Superior temporal gyrus (tissue), 1 donor: Measurements from ENCODE around the gene TOGARAM2.
"Not testable (repeated sequence)": the region's sequence is repeated elsewhere in the genome, so short reads cannot be mapped to it uniquely, and the experiment has no call there.

ENCODE experiments used
- DNase-seq: peaks from one replicate; pipeline ENCODE4 v3.0.0-alpha.2; 2016; ENCODE audit errors: extremely low spot score

The TOGARAM2 gene

DNA sequence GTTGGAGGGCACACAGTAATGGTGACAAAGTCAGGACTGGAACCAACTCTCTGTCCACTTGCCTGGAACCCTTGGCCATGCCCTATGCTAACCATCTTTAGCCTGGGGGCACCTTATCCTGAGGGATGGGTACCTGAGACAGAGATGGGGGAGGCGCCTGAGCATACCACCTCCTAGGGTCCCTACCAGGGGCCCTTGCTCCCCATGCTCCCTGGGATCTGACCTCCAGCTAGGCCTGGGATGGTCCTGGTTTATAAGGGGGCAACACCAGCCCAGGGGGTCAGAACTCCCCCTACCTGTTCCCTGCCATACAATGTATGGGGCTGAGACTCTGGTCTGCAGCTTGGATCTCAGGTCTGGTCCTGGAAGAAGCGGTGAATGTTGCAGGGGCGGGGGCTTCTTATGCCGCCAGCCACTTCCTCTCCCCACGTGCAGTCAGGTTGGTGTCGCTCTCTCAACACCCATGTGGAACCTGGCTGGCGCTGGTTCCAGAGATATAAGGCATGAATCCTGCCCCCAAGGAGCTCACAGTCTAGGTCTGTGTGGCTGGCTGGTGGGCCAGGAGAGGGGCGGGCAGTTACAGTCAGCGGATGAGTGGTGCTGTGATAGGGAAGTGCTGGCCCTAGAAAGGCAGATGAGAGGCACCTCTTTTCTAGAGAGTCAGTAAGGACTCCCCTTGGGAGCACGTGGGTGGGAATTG is 3.8 kb upstream of the TOGARAM2 start:
- no peak for DNase-seq

DNA sequence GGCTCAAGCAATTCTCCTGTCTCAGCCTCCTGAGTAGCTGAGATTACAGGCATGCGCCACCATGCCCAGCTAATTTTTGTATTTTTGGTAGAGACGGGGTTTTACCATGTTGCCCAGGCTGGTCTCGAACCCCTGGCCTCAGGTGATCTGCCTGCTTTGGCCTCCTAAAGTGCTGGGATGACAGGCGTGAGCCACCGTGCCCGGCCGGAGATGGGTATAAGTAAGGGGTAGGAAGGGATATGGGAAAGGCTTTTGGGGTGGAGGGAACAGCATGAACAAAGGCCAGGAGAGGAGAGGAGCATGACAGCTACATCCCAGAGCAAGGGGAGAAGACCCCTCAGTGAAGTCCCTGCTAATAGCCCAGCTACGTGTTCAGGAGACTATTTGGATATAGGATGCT is 3.1 kb upstream of the TOGARAM2 start:
- not testable (repeated sequence) for DNase-seq

DNA sequence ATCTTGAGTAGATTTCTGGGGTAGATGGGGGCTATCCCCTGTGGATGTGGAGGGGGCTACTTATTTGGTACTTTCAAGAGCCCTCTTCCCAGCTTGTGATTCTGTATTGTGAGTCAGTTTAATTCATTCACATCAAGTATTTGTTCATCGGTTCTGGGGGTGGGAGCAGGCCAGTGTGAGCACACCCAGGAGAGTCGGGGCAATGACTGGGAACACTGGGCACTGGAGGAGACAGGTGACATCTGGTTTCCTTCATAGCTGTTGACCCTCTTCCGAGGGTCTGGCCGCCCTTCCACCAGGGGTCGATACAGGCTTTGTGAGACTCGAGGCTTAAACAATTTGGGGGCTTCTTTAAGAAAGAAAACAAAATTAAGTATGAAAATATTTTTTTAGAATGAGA is 2.5 kb upstream of the TOGARAM2 start:
- no peak for DNase-seq

DNA sequence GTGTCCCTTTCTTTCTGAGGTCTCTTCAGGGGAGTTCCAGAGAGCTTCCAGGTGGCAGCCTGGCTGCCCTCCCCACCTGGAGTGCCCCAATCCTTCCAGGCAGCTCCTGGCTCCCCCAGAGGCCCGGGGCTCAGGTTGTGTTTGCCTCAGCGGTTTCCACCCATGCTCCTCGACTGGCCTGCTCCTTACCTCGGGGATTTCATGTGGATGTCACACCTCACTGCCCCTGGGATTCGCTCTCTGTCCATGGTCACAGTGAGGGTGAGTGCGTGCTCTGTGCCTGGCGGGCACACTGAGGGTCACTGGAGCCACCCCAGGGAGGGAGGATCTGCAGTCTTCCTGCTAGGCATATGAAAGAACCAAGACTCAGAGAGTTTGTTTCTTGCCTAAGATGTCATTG is 2.1 kb upstream of the TOGARAM2 start:
- no peak for DNase-seq

DNA sequence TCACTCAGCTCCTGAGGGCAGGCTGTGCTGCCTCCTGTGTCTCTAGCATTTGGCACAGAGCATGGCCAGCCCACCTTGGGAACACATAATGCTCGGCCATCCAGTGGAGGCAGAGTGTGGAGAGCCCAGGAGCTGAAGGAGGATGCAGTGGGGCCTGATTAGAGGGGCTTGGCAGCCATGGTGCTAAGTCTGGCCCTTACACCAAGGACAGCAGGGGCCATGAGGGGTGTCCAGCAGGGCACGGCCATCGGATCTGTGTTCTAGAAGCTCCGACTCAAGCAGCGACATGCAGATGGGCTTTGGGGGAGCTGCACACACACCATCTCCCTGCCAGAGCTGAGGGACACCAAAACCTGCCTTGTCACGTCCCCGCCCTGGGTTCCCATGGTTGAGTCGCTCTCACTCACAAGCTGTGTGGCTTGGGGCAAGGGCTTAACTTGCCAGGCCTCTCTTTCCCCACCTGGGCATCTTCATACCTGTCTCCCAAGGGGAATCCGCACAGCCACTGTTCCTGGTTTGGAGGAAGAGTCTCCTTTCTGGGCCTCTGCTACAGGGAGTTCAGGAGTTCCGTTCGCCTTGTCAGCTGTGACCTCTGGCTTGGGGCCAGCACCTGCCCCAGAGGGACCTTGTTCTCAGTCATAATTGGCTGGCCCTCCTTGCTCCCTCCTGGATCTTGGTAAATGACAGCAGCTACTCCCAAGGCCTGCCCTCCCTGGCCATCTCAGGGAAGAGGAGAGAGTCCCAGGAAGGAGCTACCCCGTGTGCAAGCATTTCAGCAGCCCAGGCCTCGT is 1.3 kb upstream of the TOGARAM2 start:
- no peak for DNase-seq

DNA sequence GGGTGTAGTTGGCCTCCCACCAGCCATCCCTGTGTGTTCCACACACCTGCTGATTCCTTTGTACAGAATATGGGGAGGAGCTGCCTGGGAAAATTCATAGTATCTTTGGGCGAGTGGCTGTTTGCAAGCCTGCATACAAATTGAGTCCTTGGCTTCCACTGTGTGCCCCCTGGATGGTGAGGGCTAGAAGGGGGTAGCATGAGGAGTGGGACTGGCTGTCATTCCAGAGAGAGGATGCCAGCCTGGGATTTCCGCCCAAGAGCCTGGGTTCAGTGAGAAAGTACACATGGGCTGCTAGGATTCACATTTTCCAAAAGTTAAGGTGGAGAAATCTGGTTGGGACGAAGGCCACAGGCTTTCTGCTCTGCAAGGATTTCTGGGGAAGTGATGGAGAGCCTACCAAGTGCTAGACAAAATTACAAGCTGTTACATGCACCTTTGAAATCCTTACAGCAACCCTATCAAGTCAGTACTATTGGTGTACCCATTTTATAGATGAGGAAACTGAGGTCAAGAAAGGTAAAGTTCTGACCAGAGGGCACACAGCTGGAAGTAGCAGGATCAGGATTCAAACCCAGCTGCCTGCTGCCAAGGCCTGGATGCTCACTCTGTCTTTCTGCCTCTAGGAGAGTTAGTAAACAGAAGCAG is 606 bp upstream of the TOGARAM2 start:
- no peak for DNase-seq

DNA sequence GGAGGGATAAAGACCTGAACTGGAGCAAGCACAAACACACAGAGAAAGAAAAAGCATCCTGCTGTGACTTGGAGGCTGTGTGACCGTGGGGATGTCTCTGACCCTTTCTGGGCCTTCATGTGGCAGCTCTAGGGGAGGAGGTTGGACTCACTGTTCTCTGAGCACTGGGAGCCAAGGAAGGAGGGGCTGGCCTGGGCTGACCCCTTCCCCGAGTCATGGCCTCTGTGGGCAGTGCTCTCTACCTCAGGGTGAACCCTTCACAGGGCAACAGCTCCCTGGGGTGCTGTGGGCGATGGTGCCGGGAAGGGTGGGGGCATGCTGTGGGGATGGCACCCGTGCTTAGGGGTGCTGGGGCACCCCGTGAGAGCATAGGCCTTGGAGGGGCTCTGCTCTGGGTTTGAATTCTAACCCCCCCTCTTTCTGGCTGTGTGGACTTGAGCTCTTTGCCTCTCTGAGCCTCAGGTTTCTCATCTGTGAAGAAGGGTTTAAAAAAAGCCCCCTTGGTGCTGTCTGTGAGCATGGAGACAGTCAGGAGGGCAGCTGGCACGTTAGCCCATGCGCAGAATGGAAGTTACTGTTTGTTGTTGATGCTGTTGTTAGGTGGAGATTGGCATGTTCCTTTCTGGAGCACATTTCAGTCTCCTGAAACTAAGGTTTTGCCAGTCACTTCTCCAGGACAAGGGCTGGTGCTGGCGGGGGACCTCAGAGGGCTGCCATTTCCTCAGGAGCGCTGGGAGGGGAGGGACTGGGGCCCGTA is 700 bp downstream of the TOGARAM2 start:
- no peak for DNase-seq

DNA sequence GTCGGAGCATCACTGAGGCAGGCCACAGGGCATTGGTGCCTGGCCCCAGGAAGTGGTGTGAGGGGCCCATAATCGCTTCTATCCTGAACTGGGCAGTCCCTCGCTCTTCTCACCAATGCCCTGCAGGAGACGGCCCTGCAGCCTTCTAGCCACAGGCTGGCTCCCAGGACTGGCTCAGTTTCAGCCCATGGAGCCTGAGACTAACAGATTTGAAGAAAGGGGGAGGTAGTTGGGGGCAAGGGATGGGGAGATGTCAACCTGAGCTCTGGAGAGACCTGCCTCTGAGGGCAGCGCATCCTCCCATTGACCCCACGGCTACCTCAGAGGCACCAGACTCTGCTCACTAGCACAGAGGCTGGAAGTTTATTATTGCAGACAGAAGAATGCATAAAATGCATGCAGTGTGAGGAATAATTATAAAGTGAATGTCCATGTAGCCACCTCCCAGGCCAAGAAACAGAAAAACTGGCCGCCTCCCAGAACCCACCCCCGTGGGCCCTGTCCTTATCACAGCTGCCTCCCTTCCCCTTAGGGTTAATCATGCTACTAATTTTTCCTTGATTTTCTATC is 1.4 kb downstream of the TOGARAM2 start:
- no peak for DNase-seq

DNA sequence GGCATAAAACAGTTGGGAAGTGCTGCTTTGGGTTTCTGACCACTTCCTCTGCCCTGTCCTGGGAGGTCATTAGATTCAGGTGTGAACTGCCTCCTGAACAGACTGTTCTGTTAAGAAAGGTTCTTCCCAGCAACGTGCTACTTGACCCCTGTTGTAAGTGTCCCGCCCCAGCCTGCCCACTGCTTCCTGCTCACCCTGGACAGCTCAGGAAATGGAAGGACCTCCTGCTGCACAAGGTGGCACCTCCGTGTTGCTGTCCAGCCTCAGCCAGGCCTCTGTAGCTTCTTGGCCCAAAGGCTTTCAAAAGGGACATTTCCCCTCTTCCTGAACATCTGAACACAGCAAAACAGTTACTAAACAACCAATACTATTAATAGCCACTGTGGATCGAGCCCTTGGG is 5.3 kb downstream of the TOGARAM2 start:
- no peak for DNase-seq

DNA sequence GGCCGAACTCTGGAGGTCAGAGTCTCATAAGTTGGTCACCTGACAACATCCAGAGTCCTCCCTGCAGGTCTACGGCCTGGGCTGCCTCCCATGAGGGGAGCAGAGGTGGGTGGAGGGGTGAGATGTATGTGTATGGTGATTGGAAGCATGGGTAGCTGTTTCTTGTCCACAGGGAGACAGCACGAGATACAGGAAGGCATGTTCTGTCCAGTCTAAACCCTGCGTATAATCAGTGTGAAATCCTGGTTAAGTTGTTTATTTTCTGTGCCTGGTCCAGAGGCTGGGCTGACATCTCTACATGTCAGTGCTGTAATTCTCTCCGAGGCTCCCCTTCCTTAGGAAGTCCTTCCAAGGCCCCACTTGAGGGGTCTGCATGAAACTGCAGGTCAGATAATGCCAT is 8.9 kb downstream of the TOGARAM2 start:
- DNase-seq, result no peak

DNA sequence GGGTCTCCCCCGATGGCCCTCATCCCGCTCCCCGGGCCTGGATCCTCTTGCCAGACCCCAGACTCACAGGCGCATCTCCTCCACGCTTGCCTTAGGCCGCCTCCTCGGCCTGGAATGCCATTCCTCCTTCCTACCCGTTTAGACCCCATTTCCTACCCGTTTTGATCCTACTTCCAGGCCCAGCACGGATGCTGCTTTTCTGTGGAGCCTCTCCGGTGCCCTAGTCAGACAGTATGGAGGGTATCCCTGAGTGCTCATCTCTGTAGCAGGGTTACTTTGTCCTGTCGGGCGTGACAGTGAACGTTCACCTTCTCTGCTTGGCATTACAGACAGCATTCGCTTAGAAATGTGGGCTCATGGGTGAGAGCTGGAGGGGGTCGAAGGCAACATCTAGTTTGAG is 9.3 kb downstream of the TOGARAM2 start:
- no peak for DNase-seq

DNA sequence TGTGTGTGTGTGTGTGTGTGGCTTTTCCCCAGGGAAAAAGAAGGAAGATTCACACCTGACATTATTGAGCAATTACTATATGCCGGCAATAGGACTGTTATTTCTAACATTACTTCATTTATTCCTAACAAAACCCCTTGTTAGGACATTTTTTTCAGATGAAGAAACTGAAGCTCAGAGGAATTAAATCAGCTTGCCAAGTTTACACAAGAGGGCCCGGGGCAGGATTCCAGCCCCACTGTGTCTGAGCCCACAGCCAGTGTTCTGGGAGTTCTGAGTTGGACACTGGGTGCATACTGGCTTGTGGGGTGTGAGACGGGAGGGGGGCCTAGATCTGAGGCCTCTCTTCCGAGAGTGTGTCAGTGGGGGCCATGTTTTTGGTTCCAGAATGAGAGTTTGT is 9.9 kb downstream of the TOGARAM2 start:
- DNase-seq, result no peak

DNA sequence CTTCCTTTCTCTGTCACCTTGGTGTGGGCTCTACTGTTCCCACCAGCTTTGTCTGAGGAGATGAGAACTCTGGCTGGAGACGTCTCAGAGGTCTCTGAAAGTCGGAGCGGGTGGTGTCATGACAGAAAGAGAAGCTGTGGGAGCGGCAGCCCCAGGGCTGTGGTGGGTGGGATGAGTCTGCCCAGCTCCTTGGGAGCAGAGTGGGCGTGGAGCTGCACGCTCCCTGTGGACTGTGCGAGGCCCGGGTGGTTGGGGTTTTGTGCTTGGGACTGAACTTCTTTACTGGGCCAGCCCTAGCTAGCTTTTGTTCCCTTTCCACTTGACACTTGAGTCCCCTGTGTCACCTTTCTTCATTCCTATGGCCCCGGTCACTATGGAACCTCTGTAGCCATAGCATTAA is 10.4 kb downstream of the TOGARAM2 start:
- no peak for DNase-seq

DNA sequence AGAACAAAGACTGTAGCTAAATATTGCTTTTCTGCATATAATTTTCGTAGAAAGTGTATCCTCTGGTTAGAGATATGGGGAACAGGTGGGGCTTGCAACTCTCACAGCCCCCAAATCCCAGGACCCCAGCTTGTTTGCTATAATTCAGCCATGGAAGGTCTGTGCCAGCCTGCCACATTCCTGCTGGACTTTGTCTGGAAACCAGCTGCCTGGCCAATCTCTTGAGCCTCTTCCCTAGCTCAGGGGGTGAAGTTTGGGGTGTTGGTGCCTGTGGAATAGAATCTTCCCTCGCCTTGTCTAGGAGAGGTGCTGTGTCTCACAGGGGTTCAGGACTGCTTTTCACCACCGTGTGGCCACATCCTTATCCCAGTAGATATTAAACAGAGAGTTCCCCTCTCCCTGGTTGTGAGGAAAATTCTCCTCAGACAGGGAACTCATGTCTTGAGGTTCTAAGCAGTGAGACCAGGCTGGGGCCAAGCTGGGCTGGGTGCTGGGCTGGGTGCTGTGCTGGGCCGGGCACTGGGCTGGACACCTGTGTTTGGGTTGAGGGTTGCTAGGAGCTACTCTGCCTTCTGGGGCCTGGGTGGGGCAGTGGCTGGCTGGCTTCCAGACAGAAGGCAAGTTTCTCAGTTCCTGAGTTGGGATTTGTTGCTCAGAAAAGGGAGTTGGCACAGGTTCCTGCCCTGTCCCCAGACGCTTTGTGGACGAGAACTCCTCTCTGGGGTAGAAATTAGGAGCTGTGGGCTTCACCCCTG is 12.3 kb downstream of the TOGARAM2 start:
- DNase-seq, result no peak

DNA sequence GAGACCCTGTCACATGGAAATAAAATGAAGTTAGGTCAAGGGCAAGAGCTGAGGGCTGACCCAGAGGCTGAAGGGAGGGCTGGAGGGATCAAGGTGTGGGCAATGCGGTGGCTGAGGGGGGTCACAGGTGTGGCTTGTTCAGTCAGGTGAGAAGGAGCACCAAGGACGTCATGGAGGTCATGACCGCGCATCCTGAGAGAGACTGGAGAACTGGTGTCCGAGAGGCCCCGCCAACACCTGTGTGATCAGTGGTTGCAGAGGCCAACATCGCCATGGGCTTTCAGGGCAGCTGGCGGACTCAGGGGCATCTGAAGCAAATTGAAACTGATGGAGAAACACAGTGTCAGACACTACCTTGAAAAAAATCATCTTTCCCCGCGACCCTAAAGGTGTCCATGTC is 13.0 kb downstream of the TOGARAM2 start:
- DNase-seq, result no peak

DNA sequence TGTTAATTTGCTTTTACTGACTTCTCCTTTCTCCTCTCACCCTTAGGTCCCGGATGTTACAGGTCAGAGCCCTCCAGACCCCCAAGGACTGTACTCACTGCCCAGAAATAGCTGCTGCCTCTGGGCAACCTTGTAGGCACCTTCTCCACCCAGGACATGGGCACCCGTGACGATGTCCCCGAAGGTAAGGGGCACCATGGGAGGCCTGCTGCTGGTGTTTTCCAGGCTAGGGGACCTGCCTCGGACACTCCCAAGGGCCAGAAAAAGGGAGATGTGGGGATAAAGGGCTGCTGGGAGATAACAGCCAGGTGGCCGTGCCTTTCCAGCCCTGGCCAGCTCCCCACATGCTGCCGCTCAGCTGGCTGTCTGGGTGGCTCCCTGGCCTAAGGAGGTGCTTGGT is 13.6 kb downstream of the TOGARAM2 start:
- DNase-seq, result no peak

DNA sequence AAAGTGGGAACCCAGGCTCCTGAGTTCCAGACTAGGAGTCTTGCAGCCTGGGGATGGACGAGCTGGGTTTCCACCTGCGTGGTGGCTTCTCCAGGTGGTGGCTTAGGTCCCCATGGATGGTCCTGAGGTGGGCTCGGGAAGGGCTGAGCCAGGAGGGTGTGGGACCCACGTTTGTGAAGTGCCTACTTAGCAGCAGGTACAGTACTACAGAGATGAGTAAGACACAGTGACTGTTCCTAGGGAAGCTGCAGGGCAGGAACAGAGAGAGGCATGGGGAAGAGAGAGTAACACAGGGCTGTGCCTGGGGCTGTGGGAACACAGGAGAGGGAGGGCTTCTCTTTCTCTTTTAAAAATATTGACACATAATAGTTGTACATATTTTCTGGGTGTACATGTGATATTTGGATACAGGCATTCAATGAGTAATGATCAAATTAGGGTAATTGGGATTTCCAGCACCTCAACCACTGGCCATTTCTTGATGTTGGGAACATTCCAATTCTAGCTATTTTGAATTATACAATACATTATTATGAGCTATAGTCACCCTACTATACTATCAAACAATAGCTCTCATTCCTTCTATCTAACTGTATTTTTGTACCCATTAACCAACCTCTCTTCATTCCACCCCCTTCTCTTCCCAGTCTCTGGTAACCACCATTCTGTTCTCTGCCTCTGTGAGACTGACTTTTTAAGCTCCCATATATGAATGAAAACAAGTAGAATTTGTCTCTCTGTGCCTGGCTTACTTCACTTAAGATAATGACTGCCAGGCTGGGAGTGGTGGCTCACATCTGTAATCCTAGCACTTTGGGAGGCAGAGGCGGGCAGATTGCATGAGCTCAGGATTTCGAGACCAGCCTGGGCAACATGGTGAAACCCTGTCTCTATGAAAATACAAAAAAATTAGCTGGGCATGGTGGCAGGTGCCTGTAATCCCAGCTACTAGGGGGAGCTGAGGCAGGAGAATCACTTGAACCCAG is 15.0 kb downstream of the TOGARAM2 start:
- DNase-seq, result no peak

DNA sequence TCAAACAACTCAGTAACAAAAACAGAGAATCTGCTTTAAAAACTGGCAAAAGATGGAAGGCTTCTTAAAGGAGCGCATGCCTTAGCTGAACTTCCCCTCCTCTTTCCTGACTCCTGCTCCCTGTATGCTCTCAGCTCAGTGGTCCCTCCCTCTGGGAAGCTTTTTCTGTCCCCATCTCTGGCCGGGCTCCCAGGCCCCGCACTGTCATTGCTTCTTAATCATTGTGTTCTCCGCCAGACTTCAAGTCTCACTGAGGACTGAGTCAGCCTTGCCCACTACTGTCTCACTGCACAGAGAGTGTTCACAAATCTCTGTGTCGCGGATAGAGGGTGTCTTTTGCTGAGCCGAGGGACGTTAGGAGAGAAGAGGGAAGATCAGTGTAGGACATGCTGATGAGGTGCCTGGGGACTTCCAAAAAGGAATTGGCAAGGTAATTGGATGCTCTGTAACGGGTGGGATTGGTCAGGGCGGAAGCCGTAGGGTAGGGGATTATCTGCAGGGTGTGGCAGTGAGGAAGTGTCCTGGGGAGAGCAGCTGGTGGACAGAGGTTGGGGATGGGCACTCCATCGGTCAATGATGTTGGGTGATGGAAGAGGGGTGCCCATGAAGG is 16.2 kb downstream of the TOGARAM2 start:
- DNase-seq, result no peak
